ENCODE data around the gene MAPRE2.

DNA sequence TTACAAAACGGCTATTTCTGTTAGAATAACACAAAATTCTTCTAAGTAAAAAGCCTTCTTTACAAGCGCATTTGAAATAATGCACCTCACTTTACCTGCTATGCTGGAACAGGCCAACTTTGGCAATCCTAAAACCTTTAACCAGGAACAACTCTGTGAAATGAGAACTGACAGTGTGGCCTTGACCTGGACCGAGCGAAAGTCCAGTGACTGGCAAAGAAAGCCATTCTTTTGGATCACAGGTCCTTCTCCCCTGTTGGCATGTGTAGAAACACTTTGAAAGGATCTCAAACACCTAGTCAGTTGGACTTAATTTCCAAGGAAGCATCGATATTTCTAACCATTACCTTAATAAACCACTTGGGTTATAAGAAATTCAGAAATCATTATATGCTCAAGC, 21.2 kb downstream of the MAPRE2 start:
- TF ChIP-seq POLR2A (IDR thresholded peaks at IDR 0.05; ENCODE audit: low read depth) = no peak
- no peak for TF ChIP-seq CTCF (IDR thresholded peaks at IDR 0.05)
